Prostate gland (tissue), 2 donors: ENCODE data around the gene GALNTL6.

Experiments used
- CTCF ChIP-seq, 4 experiments: fragments of 200-600 bp in 2 of 4; fragments of 450-650 bp in 2 of 4; sonication (generic) in 2 of 4; IDR thresholded peaks; 1 replicate in 3 of 4; 2 replicates in 1 of 4; pipeline ENCODE4 v1.5.1; 2016 to 2019; ENCODE audit warnings: antibody characterized with exemption in 4 of 4, mild to moderate bottlenecking in 2 of 4, moderate library complexity in 2 of 4
- POLR2A ChIP-seq: fragments of 450-650 bp; IDR thresholded peaks from one replicate; pipeline ENCODE4 v1.6.1; 2016; ENCODE audit warnings: antibody characterized with exemption, mild to moderate bottlenecking

GRCh38 chr4:172055498-172055897 is 242.3 kb downstream of the GALNTL6 start:
- TF ChIP-seq POLR2A, result no peak
- no peak for TF ChIP-seq CTCF (IDR thresholded peaks at IDR 0.05)
